H9 (cell line): ENCODE results near the gene ZBTB25. TPM values are rescaled to one million over a fixed set of nuclear protein-coding genes. Genes with fewer than 3 reads are reported as not detected.

ENCODE experiments used
- DNase-seq: peaks from one replicate; pipeline ENCODE4 v3.0.0-alpha.2; 2017
- H2AFZ ChIP-seq: one replicate; pipeline ENCODE4 v1.6.1; 2013; ENCODE audit warnings: mild to moderate bottlenecking, low read length, control low read depth, moderate library complexity
- H2AK5ac ChIP-seq: 2 replicates; pipeline ENCODE4 v1.6.1; 2013; ENCODE audit warnings: low read length, control low read depth, mixed read lengths; ENCODE audit not compliant: insufficient read length
- H2BK120ac ChIP-seq: one replicate; pipeline ENCODE4 v1.6.1; 2013; ENCODE audit warnings: low read depth, mild to moderate bottlenecking, low read length, control low read depth, inconsistent platforms; ENCODE audit not compliant: poor library complexity, severe bottlenecking
- H2BK12ac ChIP-seq: 2 replicates; pipeline ENCODE4 v1.6.1; 2013; ENCODE audit warnings: low read length, control low read depth, mixed read lengths, low read depth; ENCODE audit not compliant: insufficient read length
- H2BK15ac ChIP-seq: 2 replicates; pipeline ENCODE4 v1.6.1; 2013; ENCODE audit warnings: low read depth, low read length, control low read depth
- H2BK20ac ChIP-seq: one replicate; pipeline ENCODE4 v1.6.1; 2013; ENCODE audit warnings: low read depth, mild to moderate bottlenecking, low read length, control low read depth, inconsistent platforms; ENCODE audit not compliant: poor library complexity, severe bottlenecking
- H2BK5ac ChIP-seq: 2 replicates; pipeline ENCODE4 v1.6.1; 2013; ENCODE audit warnings: low read length, control low read depth, mixed read lengths; ENCODE audit not compliant: insufficient read length
- H3K14ac ChIP-seq: 2 replicates; pipeline ENCODE4 v1.6.1; 2013; ENCODE audit warnings: low read length, control low read depth; ENCODE audit not compliant: insufficient read depth
- H3K18ac ChIP-seq: 2 replicates; pipeline ENCODE4 v1.6.1; 2013; ENCODE audit warnings: low read depth, mild to moderate bottlenecking, mixed read lengths, low read length, control low read depth; ENCODE audit not compliant: insufficient read length
- H3K23ac ChIP-seq: 2 replicates; pipeline ENCODE4 v1.6.1; 2013; ENCODE audit warnings: low read length, control low read depth, mixed read lengths, low read depth; ENCODE audit not compliant: insufficient read length
- H3K23me2 ChIP-seq: 2 replicates; pipeline ENCODE4 v1.6.1; 2013; ENCODE audit warnings: low read depth, mild to moderate bottlenecking, mixed read lengths, low read length, control low read depth; ENCODE audit not compliant: insufficient read length, poor library complexity, severe bottlenecking
- H3K27ac ChIP-seq: 2 replicates; pipeline ENCODE4 v1.5.1; 2013; ENCODE audit warnings: low read length, control low read depth, mixed read lengths, low read depth; ENCODE audit not compliant: insufficient read length
- H3K27me3 ChIP-seq: 2 replicates; pipeline ENCODE4 v1.6.1; 2013; ENCODE audit warnings: low read length, control low read depth, inconsistent platforms; ENCODE audit not compliant: insufficient read depth
- H3K4ac ChIP-seq: 2 replicates; pipeline ENCODE4 v1.6.1; 2013; ENCODE audit warnings: low read depth, mild to moderate bottlenecking, control low read depth, inconsistent platforms, low read length, moderate library complexity
- H3K4me1 ChIP-seq: 2 replicates; pipeline ENCODE4 v1.6.1; 2013; ENCODE audit warnings: low read length, control low read depth, inconsistent platforms; ENCODE audit not compliant: insufficient read depth
- H3K4me2 ChIP-seq: 2 replicates; pipeline ENCODE4 v1.6.1; 2013; ENCODE audit warnings: low read length, control low read depth, mixed read lengths; ENCODE audit not compliant: insufficient read length, insufficient read depth
- H3K56ac ChIP-seq: 2 replicates; pipeline ENCODE4 v1.6.1; 2013; ENCODE audit warnings: low read depth, mild to moderate bottlenecking, mixed read lengths, low read length, control low read depth; ENCODE audit not compliant: insufficient read length
- H3K79me1 ChIP-seq: 2 replicates; pipeline ENCODE4 v1.6.1; 2013; ENCODE audit warnings: low read depth, mild to moderate bottlenecking, moderate library complexity, low read length, control low read depth, inconsistent platforms; ENCODE audit not compliant: insufficient read depth, poor library complexity, severe bottlenecking
- H3K79me2 ChIP-seq: 2 replicates; pipeline ENCODE4 v1.6.1; 2013; ENCODE audit warnings: low read length, control low read depth, inconsistent platforms; ENCODE audit not compliant: insufficient read depth
- H3K9ac ChIP-seq: 2 replicates; pipeline ENCODE4 v1.6.1; 2013; ENCODE audit warnings: low read length, control low read depth, mixed read lengths; ENCODE audit not compliant: insufficient read length; ENCODE audit errors: extremely low read depth
- H3K9me3 ChIP-seq: one replicate; pipeline ENCODE4 v1.6.1; 2013; ENCODE audit warnings: low read depth, low read length, inconsistent platforms; ENCODE audit not compliant: control insufficient read depth
- H3T11ph ChIP-seq: one replicate; pipeline ENCODE4 v1.6.1; 2013; ENCODE audit warnings: mild to moderate bottlenecking, low read length, control low read depth, inconsistent platforms
- H4K20me1 ChIP-seq: one replicate; pipeline ENCODE4 v1.6.1; 2013; ENCODE audit not compliant: control insufficient read depth, insufficient read length, insufficient read depth
- H4K5ac ChIP-seq: 2 replicates; pipeline ENCODE4 v1.6.1; 2013; ENCODE audit warnings: low read depth, mild to moderate bottlenecking, mixed read lengths, low read length, control low read depth; ENCODE audit not compliant: insufficient read length
- H4K8ac ChIP-seq: replicated peaks from 2 replicates; pipeline ENCODE4 v1.6.1; 2013; ENCODE audit warnings: low read length, control low read depth, mixed read lengths, low read depth; ENCODE audit not compliant: insufficient read length
- H4K91ac ChIP-seq: 2 replicates; pipeline ENCODE4 v1.6.1; 2013; ENCODE audit warnings: low read depth, mild to moderate bottlenecking, moderate library complexity, mixed read lengths, low read length, control low read depth; ENCODE audit not compliant: insufficient read length
- H3K27ac Mint-ChIP-seq, 3 experiments: 2 replicates in 2 of 3; 3 replicates in 1 of 3; pipeline ENCODE4 v1.8.0; 2020 to 2021; ENCODE audit warnings: mixed read lengths in 3 of 3, mild to moderate bottlenecking in 1 of 3, moderate library complexity in 1 of 3
- H3K27me3 Mint-ChIP-seq: 2 replicates; pipeline ENCODE4 v1.8.0; 2021; ENCODE audit warnings: low read depth, mild to moderate bottlenecking, moderate library complexity, mixed read lengths
- H3K36me3 Mint-ChIP-seq, 3 experiments: 2 replicates in 2 of 3; 3 replicates in 1 of 3; pipeline ENCODE4 v1.8.0; 2020 to 2021; ENCODE audit warnings: low read depth in 3 of 3, mixed read lengths in 3 of 3; ENCODE audit not compliant: insufficient read depth in 1 of 3
- H3K4me1 Mint-ChIP-seq, 2 experiments: 2 replicates each; pipeline ENCODE4 v1.8.0; 2020; ENCODE audit warnings: mixed read lengths in 2 of 2
- H3K4me3 Mint-ChIP-seq, 2 experiments: 2 replicates in 1 of 2; 3 replicates in 1 of 2; pipeline ENCODE4 v1.8.0; 2020 to 2021; ENCODE audit warnings: mild to moderate bottlenecking in 2 of 2, mixed read lengths in 2 of 2, moderate library complexity in 1 of 2
- H3K9me3 Mint-ChIP-seq, 2 experiments: 2 replicates in 1 of 2; 3 replicates in 1 of 2; pipeline ENCODE4 v1.8.0; 2020; ENCODE audit warnings: mild to moderate bottlenecking in 2 of 2, mixed read lengths in 2 of 2, moderate library complexity in 1 of 2
- WGBS: extraction: QIAGEN DNeasy Blood & Tissue Kit; methylation state at CpG from one replicate; pipeline ENCODE4 v1.1.7; 2013; ENCODE audit warnings: missing lambda C conversion rate, low lambda C conversion rate, mixed read lengths; ENCODE audit not compliant: insufficient read length; ENCODE audit errors: extremely low coverage; 5-methylcytosine and 5-hydroxymethylcytosine counted together
- total RNA-seq: library from RNA; stranded (reverse); gene quantifications from 2 replicates; pipeline ENCODE4 v1.2.1, GENCODE V29; 2021
- TF ChIP-seq, protein P1 (sequence below): fragments of 200-600 bp; sonication (generic); conservative IDR thresholded peaks from 3 replicates; pipeline ENCODE4 v1.8.0; 2021; ENCODE audit warnings: antibody characterized with exemption, mild to moderate bottlenecking

The ZBTB25 gene
- total RNA-seq, 1 experiment from 2014 or later = 8.2 TPM

DNA sequence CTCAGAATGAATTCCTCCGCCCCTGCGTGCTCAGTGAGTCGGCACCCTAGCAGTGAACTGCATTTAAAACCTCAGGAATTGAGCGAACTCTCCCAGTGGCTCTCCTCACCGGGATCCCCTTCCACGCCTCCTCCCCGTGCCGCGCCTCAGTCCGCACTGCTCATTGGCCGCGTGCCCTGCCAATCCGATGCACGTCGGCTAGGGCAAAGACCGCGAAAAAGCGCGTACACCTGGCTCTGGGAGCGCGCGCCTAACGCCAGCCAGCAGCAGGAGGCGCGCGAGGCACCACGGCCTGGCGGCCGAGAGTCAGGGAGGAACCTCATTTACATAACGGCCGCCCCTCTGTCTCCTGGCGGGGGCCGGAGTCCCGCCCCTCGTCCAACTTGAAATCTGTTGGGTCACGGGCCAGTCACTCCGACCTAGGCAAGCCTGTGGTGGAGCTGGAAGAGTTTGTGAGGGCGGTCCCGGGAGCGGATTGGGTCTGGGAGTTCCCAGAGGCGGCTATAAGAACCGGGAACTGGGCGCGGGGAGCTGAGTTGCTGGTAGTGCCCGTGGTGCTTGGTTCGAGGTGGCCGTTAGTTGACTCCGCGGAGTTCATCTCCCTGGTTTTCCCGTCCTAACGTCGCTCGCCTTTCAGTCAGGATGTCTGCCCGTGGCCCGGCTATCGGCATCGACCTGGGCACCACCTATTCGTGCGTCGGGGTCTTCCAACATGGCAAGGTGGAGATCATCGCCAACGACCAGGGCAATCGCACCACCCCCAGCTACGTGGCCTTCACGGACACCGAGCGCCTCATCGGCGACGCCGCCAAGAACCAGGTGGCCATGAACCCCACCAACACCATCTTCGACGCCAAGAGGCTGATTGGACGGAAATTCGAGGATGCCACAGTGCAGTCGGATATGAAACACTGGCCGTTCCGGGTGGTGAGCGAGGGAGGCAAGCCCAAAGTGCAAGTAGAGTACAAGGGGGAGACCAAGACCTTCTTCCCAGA lies 36.9 kb upstream of the ZBTB25 start, which contains the start of gene HSPA2:
TSS of gene HSPA2 (plus strand) at position 534 of the 995 bp plus-strand sequence. CDS start at position 643, 109 bp downstream.
- Histone ChIP-seq H3K23me2 (peaks cover 6% of the 10 kb centered on the region), H2BK20ac (no peak within 1 kb of the TSS), H3K4me2 (peak within 1 kb of the TSS; percentile 58), H3K27ac (peak within 1 kb of the TSS; percentile 85), H3K4me1 (no peaks in the 10 kb centered on the region), H3K9me3 (no peaks in the 10 kb centered on the region), H4K20me1 (no peaks in the 10 kb centered on the region), H2BK12ac (no peak within 1 kb of the TSS), H2BK15ac (no peak within 1 kb of the TSS), H3K56ac (no peak within 1 kb of the TSS), H3K9ac (peak within 1 kb of the TSS; percentile 66), H3K14ac (peak within 1 kb of the TSS; percentile 90), H3K79me2 (no peaks in the 10 kb centered on the region), H2BK5ac (no peak within 1 kb of the TSS), H2AK5ac (no peak within 1 kb of the TSS), H3K27me3 (no peaks in the 10 kb centered on the region), H3K18ac (peak within 1 kb of the TSS; percentile 72), H3K79me1 (no peaks in the 10 kb centered on the region), H4K91ac (no peak within 1 kb of the TSS), H3K4ac (no peak within 1 kb of the TSS), H3K23ac (no peak within 1 kb of the TSS), H4K8ac (no peak within 1 kb of the TSS), H4K5ac (no peak within 1 kb of the TSS), H2BK120ac (no peak within 1 kb of the TSS), H3T11ph (no peak within 1 kb of the TSS), H2AFZ (no peak within 1 kb of the TSS)
- H3K4me1 Mint-ChIP-seq = peaks cover 44 to 45% of the 10 kb centered on the region in 2 experiments
- H3K36me3 Mint-ChIP-seq = peaks cover 21 to 26% (median 21%) of the 10 kb centered on the region in 3 experiments; a peak in 6 of 7 replicates
- H3K4me3 Mint-ChIP-seq = peak within 1 kb of the TSS; percentile 87
- peaks cover 2% of the 10 kb centered on the region for H3K27me3 Mint-ChIP-seq
- TF ChIP-seq, protein P1, sequence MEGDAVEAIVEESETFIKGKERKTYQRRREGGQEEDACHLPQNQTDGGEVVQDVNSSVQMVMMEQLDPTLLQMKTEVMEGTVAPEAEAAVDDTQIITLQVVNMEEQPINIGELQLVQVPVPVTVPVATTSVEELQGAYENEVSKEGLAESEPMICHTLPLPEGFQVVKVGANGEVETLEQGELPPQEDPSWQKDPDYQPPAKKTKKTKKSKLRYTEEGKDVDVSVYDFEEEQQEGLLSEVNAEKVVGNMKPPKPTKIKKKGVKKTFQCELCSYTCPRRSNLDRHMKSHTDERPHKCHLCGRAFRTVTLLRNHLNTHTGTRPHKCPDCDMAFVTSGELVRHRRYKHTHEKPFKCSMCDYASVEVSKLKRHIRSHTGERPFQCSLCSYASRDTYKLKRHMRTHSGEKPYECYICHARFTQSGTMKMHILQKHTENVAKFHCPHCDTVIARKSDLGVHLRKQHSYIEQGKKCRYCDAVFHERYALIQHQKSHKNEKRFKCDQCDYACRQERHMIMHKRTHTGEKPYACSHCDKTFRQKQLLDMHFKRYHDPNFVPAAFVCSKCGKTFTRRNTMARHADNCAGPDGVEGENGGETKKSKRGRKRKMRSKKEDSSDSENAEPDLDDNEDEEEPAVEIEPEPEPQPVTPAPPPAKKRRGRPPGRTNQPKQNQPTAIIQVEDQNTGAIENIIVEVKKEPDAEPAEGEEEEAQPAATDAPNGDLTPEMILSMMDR = peak; percentile 70
- H3K27ac Mint-ChIP-seq = peak within 1 kb of the TSS; percentile 99 to 100 (median 99)
- DNase-seq = peak; percentile 99
- H3K9me3 Mint-ChIP-seq = peaks cover 24 to 26% of the 10 kb centered on the region in 2 experiments
- WGBS = no CpG with 5 or more reads among the region's 79 CpGs
